ENCODE results near the gene C5. TPM values are rescaled to one million over a fixed set of nuclear protein-coding genes. Genes with fewer than 3 reads are reported as not detected.

C5 gene
- total and polyA plus RNA-seq, 2 donors (not counting 1 experiment from before 2014, with no cell fraction given): 1.9 to 7.3 TPM

GRCh38 chr9:120924698-120925534 is 125.2 kb downstream of the C5 start:
- Histone ChIP-seq H3K36me3 (ENCODE audit: control insufficient read depth, insufficient read depth, low read length) (no peaks in the 10 kb centered on the region), H3K27me3 (ENCODE audit: control insufficient read depth, insufficient read depth, low read length) (no peaks in the 10 kb centered on the region), H3K4me1 (ENCODE audit: control insufficient read depth, extremely low read depth, insufficient read depth, low read length) (peaks cover 11% of the 10 kb centered on the region), H3K27ac (ENCODE audit: insufficient read depth, low read length) (no peak overlapping the region), H4K20me1 (ENCODE audit: control insufficient read depth, extremely low read depth, insufficient read depth, low read length) (no peaks in the 10 kb centered on the region), H3K9me3 (ENCODE audit: control insufficient read depth, insufficient read depth, low read depth, low read length) (no peaks in the 10 kb centered on the region), H3K4me3 (replicated peaks in 1 of 4; ENCODE audit: control extremely low read depth in 1 of 4, insufficient read depth in 1 of 4, low read depth in 3 of 4, low read length in 4 of 4) (no peak overlapping the region), H3K79me2 (ENCODE audit: control insufficient read depth, insufficient read depth, low read length) (no peaks in the 10 kb centered on the region), H3K9ac (ENCODE audit: insufficient read depth, low read length) (no peak overlapping the region), H2AFZ (ENCODE audit: low read length) (no peak overlapping the region), H3K4me2 (ENCODE audit: extremely low read depth, insufficient read depth, low read length) (no peak overlapping the region)
- TF ChIP-seq EZH2 (IDR thresholded peaks at IDR 0.05; ENCODE audit: low read length, missing control alignments): no peak
- TF ChIP-seq CTCF (conservative IDR thresholded peaks at IDR 0.05 in 1 of 2, IDR thresholded peaks at IDR 0.05 in 1 of 2; ENCODE audit: low read depth in 1 of 2, low read length in 2 of 2): no peak
- peak in 1 of 2 donors; percentile 24 for DNase-seq (ENCODE audit: low read depth in 2 of 2)

GRCh38 chr9:120923620-120924328 is 126.3 kb downstream of the C5 start:
- Histone ChIP-seq H3K27me3 (ENCODE audit: control insufficient read depth, insufficient read depth, low read length) (no peaks in the 10 kb centered on the region), H3K36me3 (ENCODE audit: control insufficient read depth, insufficient read depth, low read length) (no peaks in the 10 kb centered on the region), H3K9me3 (ENCODE audit: control insufficient read depth, insufficient read depth, low read depth, low read length) (no peaks in the 10 kb centered on the region), H3K4me1 (ENCODE audit: control insufficient read depth, extremely low read depth, insufficient read depth, low read length) (peaks cover 8% of the 10 kb centered on the region), H2AFZ (ENCODE audit: low read length) (no peak overlapping the region), H3K27ac (ENCODE audit: insufficient read depth, low read length) (no peak overlapping the region), H3K9ac (ENCODE audit: insufficient read depth, low read length) (no peak overlapping the region), H3K4me2 (ENCODE audit: extremely low read depth, insufficient read depth, low read length) (no peak overlapping the region), H3K4me3 (replicated peaks in 1 of 4; ENCODE audit: control extremely low read depth in 1 of 4, insufficient read depth in 1 of 4, low read depth in 3 of 4, low read length in 4 of 4) (no peak overlapping the region), H3K79me2 (ENCODE audit: control insufficient read depth, insufficient read depth, low read length) (no peaks in the 10 kb centered on the region), H4K20me1 (ENCODE audit: control insufficient read depth, extremely low read depth, insufficient read depth, low read length) (no peaks in the 10 kb centered on the region)
- no peak for DNase-seq (ENCODE audit: low read depth in 2 of 2)
- no peak for TF ChIP-seq EZH2 (IDR thresholded peaks at IDR 0.05; ENCODE audit: low read length, missing control alignments)
- TF ChIP-seq CTCF (conservative IDR thresholded peaks at IDR 0.05 in 1 of 2, IDR thresholded peaks at IDR 0.05 in 1 of 2; ENCODE audit: low read depth in 1 of 2, low read length in 2 of 2): no peak

- no peak overlapping the region for H2AFZ ChIP-seq (ENCODE audit: low read length)
- no peaks in the 10 kb centered on the region for H3K27me3 ChIP-seq (ENCODE audit: control insufficient read depth, insufficient read depth, low read length)
- no peak overlapping the region for H3K27ac ChIP-seq (ENCODE audit: insufficient read depth, low read length)
- DNase-seq (ENCODE audit: low read depth in 2 of 2): no peak
- no peaks in the 10 kb centered on the region for H3K9me3 ChIP-seq (ENCODE audit: control insufficient read depth, insufficient read depth, low read depth, low read length)
- H4K20me1 ChIP-seq (ENCODE audit: control insufficient read depth, extremely low read depth, insufficient read depth, low read length): no peaks in the 10 kb centered on the region
- no peak overlapping the region for H3K9ac ChIP-seq (ENCODE audit: insufficient read depth, low read length)
- peaks cover 8% of the 10 kb centered on the region for H3K4me1 ChIP-seq (ENCODE audit: control insufficient read depth, extremely low read depth, insufficient read depth, low read length)
- no peak for TF ChIP-seq CTCF (conservative IDR thresholded peaks at IDR 0.05 in 1 of 2, IDR thresholded peaks at IDR 0.05 in 1 of 2; ENCODE audit: low read depth in 1 of 2, low read length in 2 of 2)
- TF ChIP-seq EZH2 (IDR thresholded peaks at IDR 0.05; ENCODE audit: low read length, missing control alignments): no peak
- no peak overlapping the region for H3K4me3 ChIP-seq (replicated peaks in 1 of 4; ENCODE audit: control extremely low read depth in 1 of 4, insufficient read depth in 1 of 4, low read depth in 3 of 4, low read length in 4 of 4)
- no peaks in the 10 kb centered on the region for H3K79me2 ChIP-seq (ENCODE audit: control insufficient read depth, insufficient read depth, low read length)
- no peaks in the 10 kb centered on the region for H3K36me3 ChIP-seq (ENCODE audit: control insufficient read depth, insufficient read depth, low read length)
- no peak overlapping the region for H3K4me2 ChIP-seq (ENCODE audit: extremely low read depth, insufficient read depth, low read length)
Measured at GRCh38 chr9:120922404-120923195, 127.5 kb downstream of the C5 start.

All from fibroblast of lung (primary cell).